IPS-18a (cell line): ENCODE data around the gene VBP1.
"Not testable (repeated sequence)": the region's sequence is repeated elsewhere in the genome, so short reads cannot be mapped to it uniquely, and the experiment has no call there.

ENCODE experiments used
- H3K27ac ChIP-seq: one replicate; pipeline ENCODE4 v1.5.1; 2013; ENCODE audit warnings: low read length
- H3K27me3 ChIP-seq: one replicate; pipeline ENCODE4 v1.6.1; 2013; ENCODE audit warnings: mild to moderate bottlenecking, low read length; ENCODE audit not compliant: control insufficient read depth, insufficient read depth
- H3K36me3 ChIP-seq: one replicate; pipeline ENCODE4 v1.6.1; 2013; ENCODE audit warnings: low read depth, low read length; ENCODE audit not compliant: control insufficient read depth
- H3K4me1 ChIP-seq: one replicate; pipeline ENCODE4 v1.6.1; 2013; ENCODE audit warnings: low read depth, low read length; ENCODE audit not compliant: control insufficient read depth
- H3K4me3 ChIP-seq: one replicate; pipeline ENCODE4 v1.5.1; 2013; ENCODE audit warnings: low read length
- H3K9ac ChIP-seq: one replicate; pipeline ENCODE4 v1.6.1; 2013; ENCODE audit warnings: mild to moderate bottlenecking, low read length, moderate library complexity
- H3K9me3 ChIP-seq: one replicate; pipeline ENCODE4 v1.6.1; 2013; ENCODE audit warnings: low read depth, low read length; ENCODE audit not compliant: control insufficient read depth

Gene VBP1, protein sequence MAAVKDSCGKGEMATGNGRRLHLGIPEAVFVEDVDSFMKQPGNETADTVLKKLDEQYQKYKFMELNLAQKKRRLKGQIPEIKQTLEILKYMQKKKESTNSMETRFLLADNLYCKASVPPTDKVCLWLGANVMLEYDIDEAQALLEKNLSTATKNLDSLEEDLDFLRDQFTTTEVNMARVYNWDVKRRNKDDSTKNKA

GRCh38 chrX:155216179-155216939, at the start of gene VBP1:
TSS of gene VBP1 (plus strand) at chrX:155216460. CDS start at chrX:155216483, 23 bp downstream.
- H3K9ac ChIP-seq: peak within 1 kb of the TSS; percentile 84
- H3K4me3 ChIP-seq: peak within 1 kb of the TSS; percentile 91
- peaks cover 21% of the 10 kb centered on the region for H3K9me3 ChIP-seq
- H3K4me1 ChIP-seq: peaks cover 4% of the 10 kb centered on the region
- H3K27ac ChIP-seq: peak within 1 kb of the TSS; percentile 53
- H3K36me3 ChIP-seq: no peaks in the 10 kb centered on the region
- no peaks in the 10 kb centered on the region for H3K27me3 ChIP-seq

- Histone ChIP-seq H3K9me3 (peaks cover 12% of the 10 kb centered on the region), H3K4me3 (no peak overlapping the region), H3K27ac (no peak overlapping the region), H3K36me3 (no peaks in the 10 kb centered on the region), H3K9ac (no peak overlapping the region), H3K4me1 (no peaks in the 10 kb centered on the region), H3K27me3 (no peaks in the 10 kb centered on the region)
These were observed 46.4 kb upstream of the VBP1 start for GRCh38 chrX:155169881-155170280.

GRCh38 chrX:155179346-155179997, 36.8 kb upstream of the VBP1 start:
- H3K27me3 ChIP-seq: no peaks in the 10 kb centered on the region
- H3K4me3 ChIP-seq: no peak overlapping the region
- no peak overlapping the region for H3K27ac ChIP-seq
- peaks cover 13% of the 10 kb centered on the region for H3K9me3 ChIP-seq
- no peaks in the 10 kb centered on the region for H3K36me3 ChIP-seq
- no peak overlapping the region for H3K9ac ChIP-seq
- H3K4me1 ChIP-seq: no peaks in the 10 kb centered on the region

DNA sequence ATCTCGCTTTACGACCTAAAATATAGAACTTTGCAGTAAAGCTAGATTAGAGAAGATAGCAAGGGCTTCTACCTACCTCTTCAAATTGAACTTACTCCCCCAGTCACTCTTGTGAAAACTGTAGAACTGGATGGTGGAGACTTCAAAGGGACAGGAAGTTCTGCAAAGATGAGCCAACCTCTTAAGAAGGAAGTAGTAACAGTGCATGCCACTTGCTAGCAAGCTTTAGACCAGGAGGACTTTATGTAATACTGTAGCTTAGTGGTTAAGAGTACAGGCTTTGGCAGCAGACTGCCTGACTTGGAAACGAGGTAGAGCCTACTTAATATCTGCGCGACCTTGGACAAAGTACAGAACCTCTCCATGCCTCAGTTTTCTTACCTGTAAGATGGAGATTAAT, 27.5 kb upstream of the VBP1 start:
- no peaks in the 10 kb centered on the region for H3K27me3 ChIP-seq
- H3K27ac ChIP-seq: no peak overlapping the region
- H3K4me1 ChIP-seq: no peaks in the 10 kb centered on the region
- no peaks in the 10 kb centered on the region for H3K36me3 ChIP-seq
- H3K9me3 ChIP-seq: peaks cover 30% of the 10 kb centered on the region
- H3K9ac ChIP-seq: no peak overlapping the region
- no peak overlapping the region for H3K4me3 ChIP-seq

GRCh38 chrX:155211208-155211607, 5.1 kb upstream of the VBP1 start:
- Histone ChIP-seq H3K36me3 (no peaks in the 10 kb centered on the region), H3K4me1 (peaks cover 4% of the 10 kb centered on the region), H3K4me3 (no peak overlapping the region), H3K9ac (no peak overlapping the region), H3K27ac (no peak overlapping the region), H3K27me3 (no peaks in the 10 kb centered on the region), H3K9me3 (peaks cover 28% of the 10 kb centered on the region)

- H3K27me3 ChIP-seq: no peaks in the 10 kb centered on the region
- peaks cover 4% of the 10 kb centered on the region for H3K4me1 ChIP-seq
- H3K9ac ChIP-seq: no peak overlapping the region
- H3K4me3 ChIP-seq: no peak overlapping the region
- no peaks in the 10 kb centered on the region for H3K36me3 ChIP-seq
- H3K27ac ChIP-seq: no peak overlapping the region
- peaks cover 28% of the 10 kb centered on the region for H3K9me3 ChIP-seq
These were observed 2.5 kb upstream of the VBP1 start for GRCh38 chrX:155213731-155214130.

GRCh38 chrX:155215443-155216178, 649 bp upstream of the VBP1 start:
- H3K9ac ChIP-seq: peak overlapping the region; percentile 26

GRCh38 chrX:155216940-155217440, 730 bp downstream of the VBP1 start:
- peak overlapping the region; percentile 91 for H3K4me3 ChIP-seq
- peaks cover 19% of the 10 kb centered on the region for H3K9me3 ChIP-seq
- peaks cover 4% of the 10 kb centered on the region for H3K4me1 ChIP-seq
- H3K36me3 ChIP-seq: peaks cover 3% of the 10 kb centered on the region
- peak overlapping the region; percentile 84 for H3K9ac ChIP-seq
- H3K27me3 ChIP-seq: no peaks in the 10 kb centered on the region
- peak overlapping the region; percentile 53 for H3K27ac ChIP-seq

More at GRCh38 chrX:155215443-155216178, 649 bp upstream of the VBP1 start:
- no peaks in the 10 kb centered on the region for H3K36me3 ChIP-seq
- H3K27me3 ChIP-seq: no peaks in the 10 kb centered on the region
- H3K9me3 ChIP-seq: peaks cover 27% of the 10 kb centered on the region
- peak overlapping the region; percentile 60 for H3K4me3 ChIP-seq
- no peak overlapping the region for H3K27ac ChIP-seq
- peaks cover 4% of the 10 kb centered on the region for H3K4me1 ChIP-seq

- peaks cover 17% of the 10 kb centered on the region for H3K9me3 ChIP-seq
- H3K4me3 ChIP-seq: no peak overlapping the region
- H3K27me3 ChIP-seq: no peaks in the 10 kb centered on the region
- H3K27ac ChIP-seq: no peak overlapping the region
- H3K4me1 ChIP-seq: peaks cover 4% of the 10 kb centered on the region
- H3K9ac ChIP-seq: no peak overlapping the region
- peaks cover 3% of the 10 kb centered on the region for H3K36me3 ChIP-seq
These were observed 2.5 kb downstream of the VBP1 start for GRCh38 chrX:155218777-155219176.

GRCh38 chrX:155221351-155221750, 5.1 kb downstream of the VBP1 start:
- Histone ChIP-seq H3K27me3 (no peaks in the 10 kb centered on the region), H3K9ac (no peak overlapping the region), H3K36me3 (peaks cover 7% of the 10 kb centered on the region), H3K4me3 (no peak overlapping the region), H3K27ac (no peak overlapping the region), H3K4me1 (no peaks in the 10 kb centered on the region), H3K9me3 (peaks cover 7% of the 10 kb centered on the region)

DNA sequence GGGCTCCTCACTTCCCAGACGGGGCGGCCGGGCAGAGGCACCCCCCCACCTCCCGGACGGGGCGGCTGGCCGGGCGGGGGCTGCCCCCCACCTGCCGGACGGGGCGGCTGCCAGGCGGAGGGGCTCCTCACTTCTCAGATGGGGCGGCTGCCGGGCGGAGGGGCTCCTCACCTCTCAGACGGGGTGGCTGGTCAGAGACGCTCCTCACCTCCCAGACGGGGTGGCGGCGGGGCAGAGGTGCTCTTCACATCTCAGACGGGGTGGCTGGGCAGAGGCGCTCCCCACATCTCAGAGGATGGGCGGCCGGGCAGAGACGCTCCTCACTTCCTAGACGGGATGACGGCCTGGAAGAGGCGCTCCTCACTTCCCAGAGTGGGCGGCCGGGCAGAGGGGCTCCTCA, 7.5 kb downstream of the VBP1 start:
- H3K9ac ChIP-seq, H3K27me3 ChIP-seq, H3K27ac ChIP-seq, H3K4me1 ChIP-seq, H3K4me3 ChIP-seq: not testable (repeated sequence)
- Histone ChIP-seq H3K36me3 (peaks cover 24% of the 10 kb centered on the region), H3K9me3 (peaks cover 21% of the 10 kb centered on the region)
